Lung (tissue), 12 donors: Measurements from ENCODE around the gene PLPP7. TPM values are rescaled to one million over a fixed set of nuclear protein-coding genes. Genes with fewer than 3 reads are reported as not detected.
"Not testable (repeated sequence)": the region's sequence is repeated elsewhere in the genome, so short reads cannot be mapped to it uniquely, and the experiment has no call there.

Experiments
- ATAC-seq: fragments of 200-7000 bp; cut with Tn5 transposase; one replicate; pipeline ENCODE4 v1.9.1; 2020; ENCODE audit warnings: moderate number of reproducible peaks; ENCODE audit not compliant: insufficient read depth, low FRiP score
- DNase-seq, 3 donors: peaks; one replicate each; pipeline ENCODE4 v3.0.0-alpha.2; 2013 to 2017
- H3K27ac ChIP-seq, 2 donors: one replicate each; pipeline ENCODE4 v1.5.1; 2013; ENCODE audit warnings: mild to moderate bottlenecking in 2 of 2, moderate library complexity in 2 of 2, control low read depth in 1 of 2, inconsistent platforms in 1 of 2, low read depth in 1 of 2, low read length in 1 of 2
- H3K27me3 ChIP-seq, 3 donors: one replicate each; pipeline ENCODE4 v1.5.1; 2013; ENCODE audit warnings: low read length in 2 of 3; ENCODE audit not compliant: control insufficient read depth in 3 of 3, insufficient read depth in 3 of 3
- H3K36me3 ChIP-seq, 4 donors: one replicate each; pipeline ENCODE4 v1.5.1; 2013; ENCODE audit warnings: low read length in 4 of 4, mild to moderate bottlenecking in 1 of 4, moderate library complexity in 1 of 4; ENCODE audit not compliant: control insufficient read depth in 4 of 4, insufficient read depth in 4 of 4
- H3K4me1 ChIP-seq, 5 donors: one replicate each; pipeline ENCODE4 v1.5.1; 2013; ENCODE audit warnings: low read length in 5 of 5, mild to moderate bottlenecking in 2 of 5, moderate library complexity in 1 of 5; ENCODE audit not compliant: control insufficient read depth in 5 of 5, insufficient read depth in 5 of 5
- H3K4me3 ChIP-seq: one replicate; pipeline ENCODE4 v1.5.1; 2013; ENCODE audit warnings: mild to moderate bottlenecking, control low read depth, moderate library complexity
- H3K9ac ChIP-seq, 2 donors: one replicate each; pipeline ENCODE4 v1.5.1; 2013; ENCODE audit warnings: low read length in 2 of 2, control low read depth in 1 of 2; ENCODE audit not compliant: insufficient read depth in 1 of 2
- H3K9me3 ChIP-seq, 4 donors: one replicate each; pipeline ENCODE4 v1.5.1; 2013; ENCODE audit warnings: low read length in 3 of 4, mild to moderate bottlenecking in 1 of 4, moderate library complexity in 1 of 4; ENCODE audit not compliant: control insufficient read depth in 4 of 4, insufficient read depth in 3 of 4
- CTCF ChIP-seq: IDR thresholded peaks from 2 replicates; pipeline ENCODE4 v1.5.1; 2012; ENCODE audit warnings: mild to moderate bottlenecking; ENCODE audit errors: control extremely low read depth, extremely low read depth
- WGBS, 2 donors: extraction: QIAGEN DNeasy Blood & Tissue Kit; methylation state at CpG; one replicate each; pipeline ENCODE4 v1.1.7; 2013; 5-methylcytosine and 5-hydroxymethylcytosine counted together
- polyA plus RNA-seq, 2 donors: library from polyadenylated mRNA; stranded (reverse); fragments of 200-250 nt; gene quantifications; one replicate each; pipeline ENCODE4 v1.2.1, GENCODE V29; 2013
- total RNA-seq, 2 donors: library from RNA; depleted of rRNA in 1 of 2; stranded (reverse); fragments of >200 nt in 1 of 2; gene quantifications; one replicate each; pipeline ENCODE4 v1.2.1, GENCODE V29; 2014 to 2021
- donor health status: control.
- donor health status: control.
- donor health status: Bipolar disorder and iron deficiency.
- donor health status: healthy.
- donor health status: DM: yes; HTN: yes; CAD: no.

Gene PLPP7
- total and polyA plus RNA-seq, 4 donors: 0.79 to 1.8 (median 1.1) TPM

- Histone ChIP-seq H3K4me1 (peaks cover 0 to 12% (median 0%) of the 10 kb centered on the region in 5 donors), H3K9ac (no peak overlapping the region), H3K27ac (peak overlapping the region in 1 of 2 donors; percentile 80), H3K9me3 (no peaks in the 10 kb centered on the region), H3K36me3 (peaks cover 0 to 2% (median 0%) of the 10 kb centered on the region in 4 donors), H3K27me3 (no peaks in the 10 kb centered on the region), H3K4me3 (no peak overlapping the region)
- WGBS, 2 donors: 27 to 47% methylated on average over 13 of the region's 13 CpGs
- ATAC-seq (no peak), DNase-seq (peak; percentile 46 to 66 (median 58))
- TF ChIP-seq CTCF: no peak
These were observed 45.3 kb downstream of the PLPP7 start for GRCh38 chr9:131334629-131335367.

DNA sequence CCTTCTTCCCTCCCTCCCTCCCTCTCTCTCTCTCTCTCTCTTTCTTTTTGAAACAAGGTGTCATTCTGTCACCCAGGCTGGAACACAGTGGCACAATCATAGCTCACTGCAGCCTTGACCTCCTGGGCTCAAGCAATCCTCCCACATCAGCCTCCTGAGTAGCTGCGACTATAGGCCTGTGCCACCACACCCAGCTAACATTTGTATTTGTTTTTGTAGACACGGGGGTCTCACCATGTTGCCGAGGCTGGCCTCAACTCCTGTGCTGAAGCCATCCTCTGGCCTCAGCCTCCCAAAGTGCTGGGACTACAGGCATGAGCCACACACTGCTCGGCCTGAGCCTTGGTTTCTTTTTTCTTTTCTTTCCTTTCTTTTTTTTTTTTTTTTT lies 45.8 kb downstream of the PLPP7 start:
- H3K4me1 ChIP-seq: peaks cover 0 to 12% (median 0%) of the 10 kb centered on the region in 5 donors
- H3K27me3 ChIP-seq: no peaks in the 10 kb centered on the region
- peaks cover 0 to 2% (median 0%) of the 10 kb centered on the region in 4 donors for H3K36me3 ChIP-seq
- no peak for TF ChIP-seq CTCF
- ATAC-seq (no peak), DNase-seq (no peak)
- 74 to 83% methylated on average over 4 of the region's 4 CpGs for WGBS, 2 donors
- peak overlapping the region in 1 of 2 donors; percentile 80 for H3K27ac ChIP-seq
- no peak overlapping the region for H3K4me3 ChIP-seq
- no peaks in the 10 kb centered on the region for H3K9me3 ChIP-seq
- no peak overlapping the region for H3K9ac ChIP-seq

- Histone ChIP-seq H3K9ac (no peak overlapping the region), H3K36me3 (peaks cover 0 to 2% (median 0%) of the 10 kb centered on the region in 4 donors), H3K27me3 (no peaks in the 10 kb centered on the region), H3K27ac (no peak overlapping the region), H3K9me3 (no peaks in the 10 kb centered on the region), H3K4me1 (peaks cover 0 to 5% (median 0%) of the 10 kb centered on the region in 5 donors), H3K4me3 (no peak overlapping the region)
- DNase-seq (no peak), ATAC-seq (no peak)
- no peak for TF ChIP-seq CTCF
- 86 to 88% methylated on average over 16 of the region's 16 CpGs for WGBS, 2 donors
These were observed 47.8 kb downstream of the PLPP7 start for GRCh38 chr9:131337131-131337848.

DNA sequence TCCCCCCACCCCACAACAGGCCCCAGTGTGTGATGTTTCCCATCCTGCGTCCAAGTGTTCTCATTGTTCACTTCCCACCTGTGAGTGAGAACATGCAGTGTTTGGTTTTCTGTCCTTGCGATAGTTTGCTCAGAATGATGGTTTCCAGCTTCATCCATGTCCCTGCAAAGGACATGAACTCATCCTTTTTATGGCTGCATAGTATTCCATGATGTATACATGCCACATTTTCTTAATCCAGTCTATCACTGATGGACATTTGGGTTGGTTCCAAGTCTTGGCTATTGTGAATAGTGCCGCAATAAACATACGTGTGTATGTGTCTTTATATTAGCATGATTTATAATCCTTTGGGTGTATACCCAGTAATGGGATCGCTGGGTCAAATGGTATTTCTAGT lies 49.7 kb downstream of the PLPP7 start:
- 91 to 92% methylated on average over 5 of the region's 5 CpGs for WGBS, 2 donors
- not testable (repeated sequence) for DNase-seq, H3K27me3 ChIP-seq, H3K9ac ChIP-seq, H3K9me3 ChIP-seq, H3K27ac ChIP-seq, ATAC-seq, H3K4me1 ChIP-seq, H3K4me3 ChIP-seq, H3K36me3 ChIP-seq

DNA sequence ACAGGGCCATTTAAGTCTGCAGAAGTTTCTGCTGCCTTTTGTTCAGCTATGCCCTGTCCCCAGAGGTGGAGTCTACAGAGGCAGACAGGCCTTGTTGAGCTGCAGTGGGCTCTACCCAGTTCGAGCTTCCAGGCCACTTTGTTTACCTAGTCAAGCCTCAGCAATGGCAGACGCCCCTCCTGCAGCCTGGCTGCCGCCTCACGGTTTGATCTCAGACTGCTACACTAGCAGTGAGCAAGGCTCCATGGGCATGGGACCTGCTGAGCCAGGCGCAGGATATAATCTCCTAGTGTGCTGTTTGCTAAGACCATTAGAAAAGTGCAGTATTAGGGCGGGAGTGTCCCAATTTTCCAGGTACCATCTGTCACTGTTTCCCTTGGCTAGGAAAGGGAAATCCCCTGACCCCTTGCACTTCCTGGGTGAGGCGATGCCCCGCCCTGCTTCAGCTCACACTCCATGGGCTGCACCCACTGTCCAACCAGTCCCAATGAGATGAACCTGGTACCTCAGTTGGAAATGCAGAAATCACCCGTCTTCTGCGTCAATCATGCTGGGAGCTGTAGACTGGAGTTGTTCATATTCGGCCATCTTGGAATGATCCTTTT lies 55.5 kb downstream of the PLPP7 start:
- not testable (repeated sequence) for H3K4me3 ChIP-seq, H3K27ac ChIP-seq, H3K9me3 ChIP-seq, H3K4me1 ChIP-seq, ATAC-seq, H3K36me3 ChIP-seq, DNase-seq, H3K27me3 ChIP-seq, H3K9ac ChIP-seq
- WGBS, 2 donors: 90 to 91% methylated on average over 11 of the region's 11 CpGs
